Pericardium fibroblast (primary cell): Measurements from ENCODE around the gene CNST. TPM values are rescaled to one million over a fixed set of nuclear protein-coding genes. Genes with fewer than 3 reads are reported as not detected.

Source experiments
- total RNA-seq: library from RNA; depleted of rRNA; stranded (reverse); fragments of >200 nt; gene quantifications from 2 replicates; pipeline ENCODE4 v1.2.3, GENCODE V29; 2015

The CNST gene, protein sequence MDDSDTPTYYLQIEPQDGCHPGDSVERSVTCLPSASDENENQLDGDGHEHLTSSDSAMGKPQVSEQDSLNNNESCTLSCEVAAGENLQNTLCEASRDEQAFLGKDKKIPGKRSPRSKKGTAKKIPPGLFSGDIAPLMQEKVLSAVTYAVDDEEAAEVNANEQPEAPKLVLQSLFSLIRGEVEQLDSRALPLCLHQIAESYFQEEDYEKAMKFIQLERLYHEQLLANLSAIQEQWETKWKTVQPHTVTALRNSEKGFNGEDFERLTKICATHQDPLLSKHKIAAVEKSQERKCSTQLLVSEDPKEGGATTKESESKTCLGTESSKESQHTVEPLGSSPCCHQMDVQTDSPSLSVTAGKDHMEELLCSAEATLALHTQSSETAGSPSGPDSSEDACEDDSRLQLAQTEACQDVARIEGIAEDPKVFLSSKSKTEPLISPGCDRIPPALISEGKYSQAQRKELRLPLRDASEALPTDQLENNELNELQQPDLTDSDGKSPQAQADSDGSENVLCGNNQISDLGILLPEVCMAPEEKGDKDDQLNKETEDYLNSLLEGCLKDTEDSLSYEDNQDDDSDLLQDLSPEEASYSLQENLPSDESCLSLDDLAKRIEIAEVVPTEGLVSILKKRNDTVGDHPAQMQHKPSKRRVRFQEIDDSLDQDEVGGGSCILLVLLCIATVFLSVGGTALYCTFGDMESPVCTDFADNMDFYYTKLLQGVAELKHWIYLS
- total RNA-seq: 9.0 and 15.6 TPM in 2 replicates

DNA sequence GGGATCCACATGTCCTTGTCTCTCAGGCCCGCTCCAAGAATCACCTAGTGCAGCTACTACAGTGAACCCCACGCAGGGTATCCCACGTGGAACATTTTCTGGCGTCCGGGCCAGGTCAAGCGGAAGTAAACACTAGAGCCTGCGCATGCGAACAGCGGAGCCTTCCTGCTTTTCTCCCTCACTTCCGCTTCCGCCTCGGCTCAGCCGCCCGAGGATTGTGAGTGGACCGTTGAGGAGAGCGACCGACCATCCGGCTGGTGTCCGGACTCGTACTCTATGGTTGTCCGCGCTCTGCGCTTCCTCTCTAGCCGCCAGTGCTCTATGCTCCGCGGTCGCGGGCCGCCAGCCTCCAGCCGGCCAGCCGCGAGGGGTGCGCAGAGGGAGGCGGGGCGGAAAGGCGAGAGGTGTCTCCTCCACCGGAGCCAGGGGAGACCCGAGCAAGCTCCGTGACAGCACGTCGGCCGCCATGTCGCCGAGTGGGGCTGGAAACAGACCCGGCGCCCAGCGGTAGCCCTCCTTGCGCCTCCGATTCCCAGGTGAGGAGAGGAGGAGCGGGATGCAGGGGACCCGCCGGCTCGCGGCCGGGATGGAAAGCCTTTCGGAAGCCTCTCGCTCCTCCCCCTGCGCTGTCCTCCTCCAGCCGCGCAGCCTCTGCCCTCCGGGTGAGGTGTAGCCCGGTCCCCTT, at the start of gene CNST, which contains the start of gene TFB2M:
Gene CNST, plus strand, starts transcription at position 329 of the 685 bp plus-strand sequence. CDS start 25,107 bp downstream, outside the sequence.
Gene TFB2M, minus strand, starts transcription at position 134 of the 685 bp plus-strand sequence. Its CDS starts 123 bp downstream, at position 11.

Other genes starting within 250 kb of the CNST start
- 21.5 and 22.1 TPM in 2 replicates for gene SMYD3, start 59.2 kb upstream of the CNST start, total RNA-seq
- 9.1 and 15.7 TPM in 2 replicates for gene TFB2M, start 195 bp upstream of the CNST start, total RNA-seq
- 20.2 and 25.8 TPM in 2 replicates for gene SCCPDH, start 158.0 kb downstream of the CNST start, total RNA-seq